GM23248 (cell line): ENCODE results near the gene EHMT1. TPM values are rescaled to one million over a fixed set of nuclear protein-coding genes. Genes with fewer than 3 reads are reported as not detected.

Experiments used
- DNase-seq: peaks from one replicate; pipeline ENCODE4 v3.0.0-alpha.2; 2015
- H2AFZ ChIP-seq: fragments of 200-600 bp; sonication (generic); 2 replicates; pipeline ENCODE4 v1.6.1; 2016; ENCODE audit warnings: antibody characterized with exemption
- H3F3A ChIP-seq: fragments of 200-600 bp; sonication (generic); 2 replicates; pipeline ENCODE4 v1.6.1; 2016; ENCODE audit warnings: mild to moderate bottlenecking, antibody characterized with exemption, mixed run types; ENCODE audit not compliant: insufficient read depth
- H3K27ac ChIP-seq: fragments of 200-600 bp; sonication (generic); 2 replicates; pipeline ENCODE4 v1.5.1; 2016; ENCODE audit warnings: mild to moderate bottlenecking
- H3K27me3 ChIP-seq: fragments of 200-600 bp; sonication (generic); replicated peaks from 2 replicates; pipeline ENCODE4 v1.6.1; 2016; ENCODE audit warnings: mild to moderate bottlenecking; ENCODE audit not compliant: insufficient read depth
- H3K36me3 ChIP-seq: fragments of 200-600 bp; sonication (generic); 2 replicates; pipeline ENCODE4 v1.6.1; 2016; ENCODE audit warnings: low read depth, mild to moderate bottlenecking
- H3K4me1 ChIP-seq: fragments of 200-600 bp; sonication (generic); 2 replicates; pipeline ENCODE4 v1.6.1; 2016; ENCODE audit warnings: mild to moderate bottlenecking; ENCODE audit not compliant: insufficient read depth
- H3K4me2 ChIP-seq: fragments of 200-600 bp; sonication (generic); one replicate; pipeline ENCODE4 v1.6.1; 2016; ENCODE audit warnings: mild to moderate bottlenecking; ENCODE audit not compliant: unreplicated experiment
- H3K4me3 ChIP-seq: fragments of 200-600 bp; sonication (generic); 2 replicates; pipeline ENCODE4 v1.5.1; 2016; ENCODE audit warnings: mild to moderate bottlenecking
- H3K79me2 ChIP-seq: fragments of 200-600 bp; sonication (generic); 2 replicates; pipeline ENCODE4 v1.6.1; 2016; ENCODE audit warnings: mild to moderate bottlenecking; ENCODE audit not compliant: insufficient read depth
- H3K9ac ChIP-seq: fragments of 200-600 bp; sonication (generic); 2 replicates; pipeline ENCODE4 v1.6.1; 2016; ENCODE audit warnings: mild to moderate bottlenecking
- H3K9me2 ChIP-seq: fragments of 200-600 bp; sonication (generic); 2 replicates; pipeline ENCODE4 v1.6.1; 2016; ENCODE audit warnings: mixed run types, mild to moderate bottlenecking, moderate library complexity; ENCODE audit not compliant: insufficient read depth
- H3K9me3 ChIP-seq: fragments of 200-600 bp; sonication (generic); one replicate; pipeline ENCODE4 v1.6.1; 2017; ENCODE audit warnings: low read depth
- H4K20me1 ChIP-seq: fragments of 200-600 bp; sonication (generic); 2 replicates; pipeline ENCODE4 v1.6.0; 2016; ENCODE audit not compliant: insufficient read depth
- EZH2 ChIP-seq: fragments of 200-600 bp; sonication (generic); IDR thresholded peaks from 2 replicates; pipeline ENCODE4 v1.6.1; 2018; ENCODE audit warnings: antibody characterized with exemption, mild to moderate bottlenecking; ENCODE audit not compliant: insufficient read depth, poor library complexity, severe bottlenecking
- EZH2phosphoT487 ChIP-seq: fragments of 200-600 bp; sonication (generic); IDR thresholded peaks from 2 replicates; pipeline ENCODE4 v1.6.1; 2018; ENCODE audit warnings: antibody characterized with exemption, moderate library complexity, mild to moderate bottlenecking, low read depth; ENCODE audit not compliant: insufficient read depth
- WGBS, 2 experiments: methylation state at CpG; one replicate each; pipeline ENCODE4 v1.1.6; 2015 to 2017; ENCODE audit warnings: low lambda C conversion rate in 2 of 2, low coverage in 1 of 2; ENCODE audit errors: missing lambda C conversion rate in 2 of 2; 5-methylcytosine and 5-hydroxymethylcytosine counted together
- in situ Hi-C: fragments of 300-500 bp; cut with MboI; formaldehyde crosslinking; loops from 2 replicates; pipeline ENCODE4 v1.15.0; 2020
- polyA plus RNA-seq: library from polyadenylated mRNA; unstranded; fragments of >200 nt; fragmentation: Nextera tagmentation; extraction: Ambion mirVana; gene quantifications from 2 replicates; pipeline ENCODE4 v1.2.1, GENCODE V29; 2016
- total RNA-seq: library from RNA; depleted of rRNA; stranded (reverse); fragments of >200 nt; shearing (Covaris generic); gene quantifications from 2 replicates; pipeline ENCODE4 v1.2.3, GENCODE V29; 2014

The EHMT1 gene
- total and polyA plus RNA-seq, 2 experiments from 2014 or later: 26.8 to 31.0 TPM

DNA sequence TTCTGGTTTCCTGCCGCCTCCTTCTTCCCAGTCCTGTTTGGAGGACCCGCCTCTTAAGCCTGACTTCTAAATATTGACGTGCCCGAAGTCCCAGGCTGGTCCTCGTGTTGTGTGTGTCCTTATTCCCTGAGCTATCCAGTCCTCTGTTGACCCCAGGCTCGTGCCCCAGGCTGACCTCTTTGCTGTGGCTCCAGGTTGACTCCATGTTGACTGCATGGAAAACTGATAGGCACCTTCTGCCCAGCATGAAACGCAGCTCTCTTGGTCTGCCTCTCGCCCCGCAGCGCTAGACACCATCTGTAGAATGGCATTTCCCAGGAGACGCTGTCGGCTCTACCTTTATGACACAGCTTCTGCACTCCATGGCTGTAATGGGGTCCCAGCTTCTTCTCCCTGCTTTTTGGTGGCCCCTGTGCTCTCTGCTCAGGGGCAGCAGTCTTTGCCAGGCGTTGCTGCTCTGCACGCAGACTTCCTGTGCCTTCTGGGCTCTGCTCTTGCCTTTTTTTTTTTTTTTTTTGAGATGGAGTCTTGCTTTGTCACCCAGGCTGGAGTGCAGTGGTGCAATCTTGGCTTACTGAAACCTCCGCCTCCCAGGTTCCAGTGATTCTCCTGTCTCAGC is 28.4 kb downstream of the EHMT1 start:
- in situ Hi-C loops: no loop called here
- no peaks in the 10 kb centered on the region for H3K27me3 ChIP-seq
- no peaks in the 10 kb centered on the region; the same call in 1 of the 2 replicates for H3K36me3 ChIP-seq
- no peaks in the 10 kb centered on the region for H4K20me1 ChIP-seq
- no peak overlapping the region for H3K27ac ChIP-seq
- H3K79me2 ChIP-seq: peaks cover 100% of the 10 kb centered on the region
- no peak overlapping the region for H3K4me3 ChIP-seq
- no peaks in the 10 kb centered on the region for H3K9me2 ChIP-seq
- H3K4me2 ChIP-seq: no peak overlapping the region
- H3K9me3 ChIP-seq: no peaks in the 10 kb centered on the region
- 0 out of 2 replicates have a peak, but pooled peaks cover 3% of the 10 kb centered on the region for H3K4me1 ChIP-seq
- no peaks in the 10 kb centered on the region for H3F3A ChIP-seq
- 87 to 91% methylated on average over 14 to 15 of the region's 15 CpGs for whole genome bisulfite sequencing, 2 experiments
- DNase-seq: no peak
- TF ChIP-seq EZH2phosphoT487 (no peak), EZH2 (no peak)
- no peak overlapping the region for H3K9ac ChIP-seq
- no peak overlapping the region for H2AFZ ChIP-seq

DNA sequence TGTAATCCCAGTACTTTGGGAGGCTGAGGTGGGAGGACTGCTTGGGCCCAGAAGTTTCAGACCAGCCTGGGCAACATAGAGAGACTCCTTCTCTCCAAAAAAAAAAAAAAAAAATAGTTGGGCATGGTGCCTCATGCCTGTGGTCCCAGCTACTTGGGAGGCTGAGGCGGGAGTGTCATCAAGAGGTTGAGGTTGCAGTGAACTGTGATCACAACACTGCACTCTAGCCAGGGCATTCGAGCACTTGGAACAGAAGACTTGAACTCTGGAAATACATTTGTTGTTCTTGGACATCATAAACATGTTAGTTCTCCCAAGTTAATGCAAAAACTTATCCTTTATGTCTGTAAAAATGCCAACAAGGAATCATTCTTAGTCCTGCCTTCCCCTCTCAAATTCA is 29.6 kb downstream of the EHMT1 start:
- 0 out of 2 replicates have a peak, but pooled peaks cover 3% of the 10 kb centered on the region for H3K4me1 ChIP-seq
- no peaks in the 10 kb centered on the region for H3K9me3 ChIP-seq
- H3K9me2 ChIP-seq: no peaks in the 10 kb centered on the region
- 61 to 62% methylated on average over 2 of the region's 2 CpGs for WGBS, 2 experiments
- H3K4me2 ChIP-seq: no peak overlapping the region
- H3K27ac ChIP-seq: no peak overlapping the region
- no peak overlapping the region for H3K4me3 ChIP-seq
- peak; percentile 29 for DNase-seq
- no peaks in the 10 kb centered on the region for H4K20me1 ChIP-seq
- H2AFZ ChIP-seq: no peak overlapping the region
- no peak overlapping the region for H3K9ac ChIP-seq
- H3K79me2 ChIP-seq: peaks cover 100% of the 10 kb centered on the region
- H3K27me3 ChIP-seq: no peaks in the 10 kb centered on the region
- no peaks in the 10 kb centered on the region for H3F3A ChIP-seq
- in situ Hi-C loops: no loop called here
- no peaks in the 10 kb centered on the region; the same call in 1 of the 2 replicates for H3K36me3 ChIP-seq
- TF ChIP-seq EZH2: no peak
- no peak for TF ChIP-seq EZH2phosphoT487

GRCh38 chr9:137649553-137649952 is 30.7 kb downstream of the EHMT1 start:
- Histone ChIP-seq H3K9ac (no peak overlapping the region), H3F3A (no peaks in the 10 kb centered on the region), H3K27me3 (no peaks in the 10 kb centered on the region), H3K27ac (no peak overlapping the region), H3K79me2 (peaks cover 100% of the 10 kb centered on the region), H3K9me3 (no peaks in the 10 kb centered on the region), H2AFZ (no peak overlapping the region), H3K4me2 (no peak overlapping the region), H3K36me3 (no peaks in the 10 kb centered on the region), H4K20me1 (no peaks in the 10 kb centered on the region), H3K9me2 (no peaks in the 10 kb centered on the region), H3K4me1 (0 out of 2 replicates have a peak, but pooled peaks cover 3% of the 10 kb centered on the region), H3K4me3 (no peak overlapping the region)
- DNase-seq: no peak
- no peak for TF ChIP-seq EZH2
- TF ChIP-seq EZH2phosphoT487: no peak
- WGBS, 2 experiments: 49 to 60% methylated on average over 9 of the region's 9 CpGs
- in situ Hi-C loops: no loop called here

DNA sequence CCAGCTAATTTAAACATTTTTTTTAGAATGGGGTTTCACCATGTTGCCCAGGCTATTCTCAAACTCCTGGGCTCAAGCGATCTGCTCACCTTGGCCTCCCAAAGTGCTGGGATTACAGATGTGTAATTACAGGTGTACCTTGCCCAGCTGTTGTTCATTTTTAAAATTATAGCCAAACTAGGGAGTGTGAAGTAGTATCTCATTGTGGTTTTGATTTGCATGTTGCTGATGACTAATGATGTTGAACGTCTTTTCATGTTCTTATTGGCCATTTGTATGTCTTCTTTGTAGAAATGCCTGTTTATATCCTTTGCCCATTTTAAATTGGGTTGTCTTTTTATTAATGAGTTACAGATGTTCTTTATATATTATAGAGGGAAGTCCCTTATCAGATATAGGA is 31.5 kb downstream of the EHMT1 start:
- H3K9me2 ChIP-seq: no peaks in the 10 kb centered on the region
- in situ Hi-C loops: no loop called here
- DNase-seq: no peak
- H3K36me3 ChIP-seq: no peaks in the 10 kb centered on the region
- no peak overlapping the region for H3K9ac ChIP-seq
- no peak overlapping the region for H3K4me3 ChIP-seq
- no peak overlapping the region for H3K27ac ChIP-seq
- H3F3A ChIP-seq: no peaks in the 10 kb centered on the region
- H3K4me2 ChIP-seq: no peak overlapping the region
- H4K20me1 ChIP-seq: no peaks in the 10 kb centered on the region
- H3K4me1 ChIP-seq: 0 out of 2 replicates have a peak, but pooled peaks cover 3% of the 10 kb centered on the region
- TF ChIP-seq EZH2phosphoT487 (no peak), EZH2 (no peak)
- no peaks in the 10 kb centered on the region for H3K9me3 ChIP-seq
- H3K27me3 ChIP-seq: no peaks in the 10 kb centered on the region
- H3K79me2 ChIP-seq: peaks cover 100% of the 10 kb centered on the region
- 86 to 90% methylated on average over 2 of the region's 2 CpGs for WGBS, 2 experiments
- H2AFZ ChIP-seq: no peak overlapping the region
